ENCODE measurements around the gene SLC38A1. TPM values are rescaled to one million over a fixed set of nuclear protein-coding genes. Genes with fewer than 3 reads are reported as not detected.

Gene SLC38A1
- total RNA-seq, 1 experiment from 2014 or later = 155 TPM

GRCh38 chr12:46209170-46209569 lies 59.7 kb downstream of the SLC38A1 start:
- no peak overlapping the region for H2AFZ ChIP-seq (ENCODE audit: low read depth, low read length, poor library complexity, severe bottlenecking)
- BruUV-seq (replicated peaks) = no TSS peak
- H3K79me2 ChIP-seq (ENCODE audit: insufficient read depth, low read length) = peaks cover 44% of the 10 kb centered on the region
- H3K27me3 ChIP-seq (ENCODE audit: insufficient read depth, low read length) = no peaks in the 10 kb centered on the region
- ChIA-PET CTCF (no interaction called here), POLR2A (no interaction called here), RAD21 (ENCODE audit: low non-redundant PET in 1 of 2, low total read pairs in 2 of 2, uncharacterized antibody in 2 of 2, unreplicated experiment in 2 of 2) (no interaction called here)
- no peaks in the 10 kb centered on the region for H3K9me3 ChIP-seq (ENCODE audit: control insufficient read depth in 1 of 2, insufficient read depth in 1 of 2, low read depth in 1 of 2, low read length in 2 of 2)
- no peak for DNase-seq (ENCODE audit: low read depth, low spot score)
- no peaks in the 10 kb centered on the region; a peak in 1 of 4 replicates for H3K4me1 ChIP-seq (ENCODE audit: control insufficient read depth in 1 of 2, insufficient read depth in 2 of 2, low read length in 2 of 2)
- no peaks in the 10 kb centered on the region for H3K9me2 ChIP-seq (ENCODE audit: insufficient read depth)
- no peak overlapping the region for H3K4me3 ChIP-seq (replicated peaks in 1 of 2; ENCODE audit: low read depth in 1 of 2, low read length in 2 of 2)
- intact Hi-C loops (cut with micrococcal nuclease) = no loop called here
- no peak for ATAC-seq
- TF ChIP-seq POLR2AphosphoS5 (IDR thresholded peaks at IDR 0.05; ENCODE audit: low read depth, low read length) = no peak
- no peak for TF ChIP-seq REST (IDR thresholded peaks at IDR 0.05; ENCODE audit: low read depth)
- no peak for TF ChIP-seq CEBPB (IDR thresholded peaks at IDR 0.05; ENCODE audit: low read depth)
- H3K36me3 ChIP-seq (ENCODE audit: control insufficient read depth in 1 of 2, insufficient read depth in 2 of 2, low read length in 2 of 2) = peaks cover 23 to 44% of the 10 kb centered on the region in 2 experiments
- no peak overlapping the region for H3K27ac ChIP-seq (ENCODE audit: low read depth, low read length)
- no peaks in the 10 kb centered on the region for H4K20me1 ChIP-seq (ENCODE audit: insufficient read depth)
- H3K9ac ChIP-seq (ENCODE audit: low read length) = no peak overlapping the region
- no peak overlapping the region for H3K4me2 ChIP-seq (ENCODE audit: low read length)

- ChIA-PET RAD21 (ENCODE audit: low non-redundant PET in 1 of 2, low total read pairs in 2 of 2, uncharacterized antibody in 2 of 2, unreplicated experiment in 2 of 2) (no interaction called here), CTCF (no interaction called here), POLR2A (no interaction called here)
- Histone ChIP-seq H3K79me2 (ENCODE audit: insufficient read depth, low read length) (peaks cover 44% of the 10 kb centered on the region), H3K9me2 (ENCODE audit: insufficient read depth) (no peaks in the 10 kb centered on the region), H3K27ac (ENCODE audit: low read depth, low read length) (no peak overlapping the region), H3K4me1 (ENCODE audit: control insufficient read depth in 1 of 2, insufficient read depth in 2 of 2, low read length in 2 of 2) (no peaks in the 10 kb centered on the region; a peak in 1 of 4 replicates), H4K20me1 (ENCODE audit: insufficient read depth) (no peaks in the 10 kb centered on the region), H3K4me2 (ENCODE audit: low read length) (no peak overlapping the region), H3K4me3 (replicated peaks in 1 of 2; ENCODE audit: low read depth in 1 of 2, low read length in 2 of 2) (no peak overlapping the region), H3K36me3 (ENCODE audit: control insufficient read depth in 1 of 2, insufficient read depth in 2 of 2, low read length in 2 of 2) (peaks cover 29 to 49% of the 10 kb centered on the region in 2 experiments), H3K9ac (ENCODE audit: low read length) (no peak overlapping the region), H2AFZ (ENCODE audit: low read depth, low read length, poor library complexity, severe bottlenecking) (no peak overlapping the region), H3K27me3 (ENCODE audit: insufficient read depth, low read length) (no peaks in the 10 kb centered on the region), H3K9me3 (ENCODE audit: control insufficient read depth in 1 of 2, insufficient read depth in 1 of 2, low read depth in 1 of 2, low read length in 2 of 2) (no peaks in the 10 kb centered on the region)
- DNase-seq (ENCODE audit: low read depth, low spot score) (no peak), ATAC-seq (no peak)
- intact Hi-C loops (cut with micrococcal nuclease) = no loop called here
- BruUV-seq (replicated peaks) = no TSS peak
- TF ChIP-seq ZNF274 (IDR thresholded peaks at IDR 0.05; ENCODE audit: low read depth, low read length) (no peak), MAX (IDR thresholded peaks at IDR 0.05) (no peak), EGR1 (IDR thresholded peaks at IDR 0.05; ENCODE audit: low read depth) (no peak), REST (IDR thresholded peaks at IDR 0.05; ENCODE audit: low read depth) (no peak), CTCF (IDR thresholded peaks at IDR 0.05 in 2 of 3, conservative IDR thresholded peaks at IDR 0.05 in 1 of 3; ENCODE audit: borderline replicate concordance in 1 of 3, insufficient read depth in 1 of 3, low read depth in 2 of 3, low read length in 2 of 3) (no peak)
Observed at GRCh38 chr12:46208370-46208769, 60.5 kb downstream of the SLC38A1 start.

Measured in HCT116 (cell line).